ENCODE data around the gene PRRC2B.

Gene PRRC2B

GRCh38 chr9:131467214-131467935 lies 73.5 kb downstream of the PRRC2B start:
- no peak overlapping the region for H2BK120ac ChIP-seq (ENCODE audit: insufficient read depth, low read length, poor library complexity)
- no peak overlapping the region for H3K4me3 ChIP-seq (ENCODE audit: low read depth, low read length)
- no peak overlapping the region for H2BK5ac ChIP-seq (ENCODE audit: low read depth, low read length, poor library complexity)
- H3K36me3 ChIP-seq (ENCODE audit: control insufficient read depth in 1 of 2, insufficient read depth in 2 of 2, low read length in 2 of 2), result peaks cover 59 to 72% of the 10 kb centered on the region in 2 experiments
- no peak for DNase-seq
- H3K9me3 ChIP-seq (ENCODE audit: insufficient read depth, low read depth, low read length), result no peaks in the 10 kb centered on the region
- no peak overlapping the region for H4K12ac ChIP-seq (ENCODE audit: low read depth, low read length)
- no peak overlapping the region for H2AK5ac ChIP-seq (ENCODE audit: low read length)
- H4K8ac ChIP-seq (ENCODE audit: low read depth, low read length), result no peak overlapping the region
- H2AFZ ChIP-seq (ENCODE audit: insufficient read depth, low read length, poor library complexity), result no peak overlapping the region
- no peak overlapping the region for H3K18ac ChIP-seq (ENCODE audit: low read length)
- H3K4ac ChIP-seq (ENCODE audit: low read depth, low read length), result peak overlapping the region; percentile 13
- no CpG with 5 or more reads among the region's 13 CpGs for WGBS (ENCODE audit: extremely low coverage, insufficient coverage, insufficient read length)
- no peak overlapping the region for H3K27ac ChIP-seq (ENCODE audit: low read depth, low read length)
- no peak overlapping the region for H2BK12ac ChIP-seq (ENCODE audit: low read length)
- no peak overlapping the region for H4K91ac ChIP-seq (ENCODE audit: low read depth, low read length)
- peaks cover 2% of the 10 kb centered on the region for H3K79me2 ChIP-seq (ENCODE audit: control insufficient read depth, insufficient read depth, low read length, poor library complexity)
- H3K4me1 ChIP-seq (ENCODE audit: control insufficient read depth in 1 of 2, insufficient read depth in 2 of 2, low read length in 2 of 2), result no peaks in the 10 kb centered on the region
- H3K4me2 ChIP-seq (ENCODE audit: low read length), result no peak overlapping the region
- H3K79me1 ChIP-seq (ENCODE audit: low read length), result no peaks in the 10 kb centered on the region
- H3K23ac ChIP-seq (ENCODE audit: low read length), result no peak overlapping the region
- H3K27me3 ChIP-seq (ENCODE audit: insufficient read depth, low read length), result no peaks in the 10 kb centered on the region
- H3K14ac ChIP-seq (ENCODE audit: low read length), result no peak overlapping the region
- H3K9ac ChIP-seq (ENCODE audit: low read length), result no peak overlapping the region

GRCh38 chr9:131468031-131468430 lies 74.1 kb downstream of the PRRC2B start:
- no peak for DNase-seq
- Histone ChIP-seq H3K79me1 (ENCODE audit: low read length) (no peaks in the 10 kb centered on the region), H2BK120ac (ENCODE audit: insufficient read depth, low read length, poor library complexity) (no peak overlapping the region), H4K12ac (ENCODE audit: low read depth, low read length) (no peak overlapping the region), H3K4me1 (ENCODE audit: control insufficient read depth in 1 of 2, insufficient read depth in 2 of 2, low read length in 2 of 2) (no peaks in the 10 kb centered on the region), H2AK5ac (ENCODE audit: low read length) (no peak overlapping the region), H3K18ac (ENCODE audit: low read length) (no peak overlapping the region), H3K9me3 (ENCODE audit: insufficient read depth, low read depth, low read length) (no peaks in the 10 kb centered on the region), H3K14ac (ENCODE audit: low read length) (no peak overlapping the region), H2BK12ac (ENCODE audit: low read length) (no peak overlapping the region), H3K79me2 (ENCODE audit: control insufficient read depth, insufficient read depth, low read length, poor library complexity) (peaks cover 2% of the 10 kb centered on the region), H2AFZ (ENCODE audit: insufficient read depth, low read length, poor library complexity) (no peak overlapping the region), H3K36me3 (ENCODE audit: control insufficient read depth in 1 of 2, insufficient read depth in 2 of 2, low read length in 2 of 2) (peaks cover 61 to 72% of the 10 kb centered on the region in 2 experiments), H3K4me2 (ENCODE audit: low read length) (no peak overlapping the region), H3K4me3 (ENCODE audit: low read depth, low read length) (no peak overlapping the region), H4K91ac (ENCODE audit: low read depth, low read length) (no peak overlapping the region), H2BK5ac (ENCODE audit: low read depth, low read length, poor library complexity) (no peak overlapping the region), H3K9ac (ENCODE audit: low read length) (no peak overlapping the region), H3K23ac (ENCODE audit: low read length) (no peak overlapping the region), H3K27me3 (ENCODE audit: insufficient read depth, low read length) (no peaks in the 10 kb centered on the region), H3K4ac (ENCODE audit: low read depth, low read length) (no peak overlapping the region), H3K27ac (ENCODE audit: low read depth, low read length) (no peak overlapping the region), H4K8ac (ENCODE audit: low read depth, low read length) (no peak overlapping the region)
- WGBS (ENCODE audit: extremely low coverage, insufficient coverage, insufficient read length), result no CpG with 5 or more reads among the region's 4 CpGs

DNA sequence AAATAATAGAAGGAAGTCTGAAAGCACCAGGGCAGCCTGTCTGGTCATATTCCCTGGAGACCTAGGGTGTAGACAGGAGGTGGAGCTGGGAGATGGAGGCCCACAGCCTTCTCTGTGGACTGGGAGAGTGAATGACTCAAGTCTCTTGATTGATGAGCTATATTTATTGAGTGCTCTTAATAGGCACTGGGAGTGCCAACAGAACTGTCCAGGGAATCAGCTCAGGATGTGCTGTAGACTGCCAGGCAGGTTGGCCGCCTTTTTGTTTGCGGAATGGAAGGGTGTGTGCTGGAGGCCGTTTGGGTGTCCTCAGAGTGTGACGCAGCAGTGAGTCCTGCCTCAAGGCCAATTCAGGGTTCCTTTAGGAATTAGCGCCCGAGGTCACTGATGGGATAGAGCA lies 75.5 kb downstream of the PRRC2B start:
- Histone ChIP-seq H3K36me3 (ENCODE audit: control insufficient read depth in 1 of 2, insufficient read depth in 2 of 2, low read length in 2 of 2) (peaks cover 61 to 74% of the 10 kb centered on the region in 2 experiments), H2BK120ac (ENCODE audit: insufficient read depth, low read length, poor library complexity) (no peak overlapping the region), H3K18ac (ENCODE audit: low read length) (no peak overlapping the region), H3K14ac (ENCODE audit: low read length) (no peak overlapping the region), H3K4me3 (ENCODE audit: low read depth, low read length) (no peak overlapping the region), H2BK12ac (ENCODE audit: low read length) (no peak overlapping the region), H2AK5ac (ENCODE audit: low read length) (no peak overlapping the region), H4K91ac (ENCODE audit: low read depth, low read length) (no peak overlapping the region), H2AFZ (ENCODE audit: insufficient read depth, low read length, poor library complexity) (no peak overlapping the region), H3K23ac (ENCODE audit: low read length) (no peak overlapping the region), H3K79me1 (ENCODE audit: low read length) (no peaks in the 10 kb centered on the region), H4K8ac (ENCODE audit: low read depth, low read length) (no peak overlapping the region), H2BK5ac (ENCODE audit: low read depth, low read length, poor library complexity) (no peak overlapping the region), H3K27ac (ENCODE audit: low read depth, low read length) (no peak overlapping the region), H3K4ac (ENCODE audit: low read depth, low read length) (peak overlapping the region; percentile 19), H3K9ac (ENCODE audit: low read length) (no peak overlapping the region), H3K4me1 (ENCODE audit: control insufficient read depth in 1 of 2, insufficient read depth in 2 of 2, low read length in 2 of 2) (no peaks in the 10 kb centered on the region), H3K4me2 (ENCODE audit: low read length) (no peak overlapping the region), H3K79me2 (ENCODE audit: control insufficient read depth, insufficient read depth, low read length, poor library complexity) (peaks cover 2% of the 10 kb centered on the region), H3K27me3 (ENCODE audit: insufficient read depth, low read length) (no peaks in the 10 kb centered on the region), H4K12ac (ENCODE audit: low read depth, low read length) (no peak overlapping the region), H3K9me3 (ENCODE audit: insufficient read depth, low read depth, low read length) (no peaks in the 10 kb centered on the region)
- DNase-seq, result no peak
- WGBS (ENCODE audit: extremely low coverage, insufficient coverage, insufficient read length), result no CpG with 5 or more reads among the region's 6 CpGs

GRCh38 chr9:131469951-131470350 lies 76.1 kb downstream of the PRRC2B start:
- Histone ChIP-seq H3K9ac (ENCODE audit: low read length) (no peak overlapping the region), H3K27me3 (ENCODE audit: insufficient read depth, low read length) (no peaks in the 10 kb centered on the region), H2BK12ac (ENCODE audit: low read length) (no peak overlapping the region), H3K14ac (ENCODE audit: low read length) (no peak overlapping the region), H4K8ac (ENCODE audit: low read depth, low read length) (no peak overlapping the region), H2BK5ac (ENCODE audit: low read depth, low read length, poor library complexity) (no peak overlapping the region), H3K4me2 (ENCODE audit: low read length) (no peak overlapping the region), H3K23ac (ENCODE audit: low read length) (no peak overlapping the region), H4K12ac (ENCODE audit: low read depth, low read length) (no peak overlapping the region), H4K91ac (ENCODE audit: low read depth, low read length) (no peak overlapping the region), H2BK120ac (ENCODE audit: insufficient read depth, low read length, poor library complexity) (no peak overlapping the region), H3K4ac (ENCODE audit: low read depth, low read length) (no peak overlapping the region), H3K4me3 (ENCODE audit: low read depth, low read length) (no peak overlapping the region), H3K4me1 (ENCODE audit: control insufficient read depth in 1 of 2, insufficient read depth in 2 of 2, low read length in 2 of 2) (no peaks in the 10 kb centered on the region), H2AFZ (ENCODE audit: insufficient read depth, low read length, poor library complexity) (no peak overlapping the region), H3K9me3 (ENCODE audit: insufficient read depth, low read depth, low read length) (no peaks in the 10 kb centered on the region), H3K27ac (ENCODE audit: low read depth, low read length) (no peak overlapping the region), H3K36me3 (ENCODE audit: control insufficient read depth in 1 of 2, insufficient read depth in 2 of 2, low read length in 2 of 2) (peaks cover 61 to 74% of the 10 kb centered on the region in 2 experiments), H2AK5ac (ENCODE audit: low read length) (no peak overlapping the region), H3K79me2 (ENCODE audit: control insufficient read depth, insufficient read depth, low read length, poor library complexity) (peaks cover 2% of the 10 kb centered on the region), H3K79me1 (ENCODE audit: low read length) (no peaks in the 10 kb centered on the region), H3K18ac (ENCODE audit: low read length) (no peak overlapping the region)
- DNase-seq, result no peak
- no CpG with 5 or more reads among the region's 16 CpGs for WGBS (ENCODE audit: extremely low coverage, insufficient coverage, insufficient read length)
